ENCODE measurements around the gene SYNDIG1.

Gene SYNDIG1

GRCh38 chr20:24438331-24438730 is 31.1 kb upstream of the SYNDIG1 start:
- no peak for TF ChIP-seq JUND (IDR thresholded peaks at IDR 0.05; ENCODE audit: low read depth)
- no peak for DNase-seq (ENCODE audit: low read depth in 1 of 2, low spot score in 1 of 2)
- in situ Hi-C loops (cut with HindIII; ENCODE audit: low pct_unique_long_range_greater_than_20kb, low sequenced_read_pairs): no loop called here

DNA sequence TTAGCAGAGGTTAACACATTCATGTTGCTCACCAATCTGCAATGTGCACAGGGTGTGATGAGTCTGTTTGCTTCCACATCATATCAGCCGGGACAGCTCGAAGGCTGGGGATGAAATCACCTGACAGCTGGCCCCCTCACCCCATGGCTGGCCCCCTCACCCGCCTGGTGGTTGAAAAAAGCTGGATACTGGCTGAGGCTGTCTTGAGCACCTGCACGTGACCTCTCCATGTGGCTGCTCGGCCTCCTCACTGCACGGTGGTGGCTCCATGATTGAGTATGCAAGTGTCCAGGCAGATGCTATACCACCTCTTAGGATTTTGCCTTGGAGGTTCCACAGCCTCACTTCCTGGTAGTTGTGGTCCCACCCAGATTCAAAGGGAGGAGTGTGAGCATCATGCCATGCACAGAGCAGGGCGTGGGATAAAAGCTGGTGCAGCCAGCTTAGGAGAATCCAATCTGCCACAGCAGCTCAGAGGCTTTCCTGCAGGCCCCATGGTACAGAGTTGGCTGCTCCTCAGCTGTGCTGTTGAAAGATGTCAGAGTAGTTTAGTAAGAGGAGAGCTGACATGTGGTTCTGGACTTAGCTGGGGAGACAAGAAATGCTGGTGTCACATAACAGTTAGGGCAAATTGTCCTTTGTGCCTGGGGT is 29.6 kb upstream of the SYNDIG1 start:
- no peak for TF ChIP-seq JUND (IDR thresholded peaks at IDR 0.05; ENCODE audit: low read depth)
- in situ Hi-C loops (cut with HindIII; ENCODE audit: low pct_unique_long_range_greater_than_20kb, low sequenced_read_pairs): no loop called here
- DNase-seq (ENCODE audit: low read depth in 1 of 2, low spot score in 1 of 2): no peak

GRCh38 chr20:24441661-24442060 is 27.8 kb upstream of the SYNDIG1 start:
- in situ Hi-C loops (cut with HindIII; ENCODE audit: low pct_unique_long_range_greater_than_20kb, low sequenced_read_pairs): no loop called here
- TF ChIP-seq JUND (IDR thresholded peaks at IDR 0.05; ENCODE audit: low read depth): no peak
- DNase-seq (ENCODE audit: low read depth in 1 of 2, low spot score in 1 of 2): no peak

- in situ Hi-C loops (cut with HindIII; ENCODE audit: low pct_unique_long_range_greater_than_20kb, low sequenced_read_pairs): no loop called here
- no peak for TF ChIP-seq JUND (IDR thresholded peaks at IDR 0.05; ENCODE audit: low read depth)
- DNase-seq (ENCODE audit: low read depth in 1 of 2, low spot score in 1 of 2): no peak
Observed at GRCh38 chr20:24442909-24443308, 26.5 kb upstream of the SYNDIG1 start.

GRCh38 chr20:24443436-24443835 is 26.0 kb upstream of the SYNDIG1 start:
- TF ChIP-seq JUND (IDR thresholded peaks at IDR 0.05; ENCODE audit: low read depth): no peak
- DNase-seq (ENCODE audit: low read depth in 1 of 2, low spot score in 1 of 2): no peak
- in situ Hi-C loops (cut with HindIII; ENCODE audit: low pct_unique_long_range_greater_than_20kb, low sequenced_read_pairs): no loop called here

DNA sequence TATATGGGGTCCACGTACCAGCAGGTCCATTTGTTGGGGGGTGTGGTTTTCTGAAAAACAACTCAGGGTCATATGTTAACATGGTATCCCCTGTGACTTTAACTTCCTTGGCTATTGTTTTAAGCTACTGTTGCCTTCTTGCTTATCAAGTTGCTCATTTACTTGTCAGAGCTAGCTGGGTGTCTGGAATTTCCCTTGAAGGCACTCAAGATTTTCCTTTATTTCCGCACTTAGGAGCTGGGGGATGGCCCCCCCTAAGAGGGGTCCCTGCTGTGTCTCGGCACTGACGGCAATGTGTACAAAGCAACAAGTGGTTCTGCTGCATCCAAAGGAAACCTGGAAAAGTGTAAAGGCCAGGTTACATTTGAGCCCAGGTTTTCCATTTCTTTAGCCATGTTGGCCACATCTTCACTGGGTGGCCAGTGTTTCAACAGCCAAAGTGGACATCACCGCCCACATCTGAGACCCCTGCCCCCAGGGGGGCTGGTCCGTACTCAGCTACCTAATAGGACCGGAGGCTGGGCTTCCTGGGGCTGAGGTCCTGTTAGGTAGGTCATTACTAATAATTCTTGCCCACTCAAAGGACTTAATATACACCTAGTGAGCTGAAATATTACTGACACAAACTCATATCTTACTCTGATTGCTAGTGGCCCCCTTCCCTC is 24.8 kb upstream of the SYNDIG1 start:
- in situ Hi-C loops (cut with HindIII; ENCODE audit: low pct_unique_long_range_greater_than_20kb, low sequenced_read_pairs): no loop called here
- no peak for DNase-seq (ENCODE audit: low read depth in 1 of 2, low spot score in 1 of 2)
- TF ChIP-seq JUND (IDR thresholded peaks at IDR 0.05; ENCODE audit: low read depth): no peak

DNA sequence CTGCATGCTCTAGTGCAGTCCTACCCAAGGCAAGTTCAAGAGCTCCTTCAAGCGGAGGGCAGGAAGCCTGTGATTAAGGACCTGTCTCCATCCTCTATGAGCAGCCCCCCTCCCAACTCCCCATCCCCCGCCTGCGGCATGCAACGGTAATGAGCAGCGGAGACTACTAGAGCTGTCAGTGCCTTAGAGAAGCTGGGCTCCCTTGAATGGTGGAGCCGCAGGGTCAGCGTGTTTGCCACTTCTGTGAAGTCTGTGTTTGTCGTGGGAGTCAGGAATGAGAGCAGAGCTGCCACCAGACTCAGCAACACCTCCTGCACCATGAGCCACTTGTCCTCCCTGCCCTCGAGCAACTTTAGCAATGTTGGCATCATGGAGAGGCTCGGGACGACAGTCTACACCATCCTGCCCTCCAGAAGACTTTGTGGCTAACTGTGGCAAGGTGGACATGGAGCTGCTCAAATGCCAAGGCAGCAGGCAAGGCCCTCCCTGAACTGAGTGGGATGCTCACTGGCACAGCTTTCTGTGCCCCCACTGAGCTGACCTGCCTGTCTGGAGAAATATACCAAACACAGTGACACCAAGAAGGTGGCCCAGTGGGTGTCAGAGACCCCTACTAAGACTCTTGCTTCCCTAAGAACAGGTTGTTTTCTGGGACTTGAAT is 23.8 kb upstream of the SYNDIG1 start:
- in situ Hi-C loops (cut with HindIII; ENCODE audit: low pct_unique_long_range_greater_than_20kb, low sequenced_read_pairs): no loop called here
- TF ChIP-seq JUND (IDR thresholded peaks at IDR 0.05; ENCODE audit: low read depth): no peak
- DNase-seq (ENCODE audit: low read depth in 1 of 2, low spot score in 1 of 2): no peak

DNA sequence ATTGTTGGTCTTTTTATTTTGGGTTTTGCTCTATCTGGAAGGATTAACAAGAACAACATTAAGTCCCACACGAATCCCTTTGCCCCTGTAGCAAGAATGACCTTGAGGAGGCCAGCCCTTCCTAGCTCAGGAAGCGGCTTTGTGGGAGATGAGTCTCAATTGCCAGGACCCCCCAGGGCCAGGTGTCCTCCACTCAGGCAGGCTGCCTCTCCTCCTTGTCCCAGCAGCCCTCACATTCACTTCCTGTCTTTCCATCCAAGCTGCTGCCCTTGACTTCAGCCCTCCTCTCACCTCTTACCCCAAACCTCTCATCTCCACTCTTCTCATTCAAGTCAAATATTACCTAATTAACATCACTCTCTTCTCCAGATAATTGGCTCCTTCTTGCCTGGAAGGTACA is 22.6 kb upstream of the SYNDIG1 start:
- no peak for DNase-seq (ENCODE audit: low read depth in 1 of 2, low spot score in 1 of 2)
- in situ Hi-C loops (cut with HindIII; ENCODE audit: low pct_unique_long_range_greater_than_20kb, low sequenced_read_pairs): no loop called here
- TF ChIP-seq JUND (IDR thresholded peaks at IDR 0.05; ENCODE audit: low read depth): no peak

- DNase-seq (ENCODE audit: low read depth in 1 of 2, low spot score in 1 of 2): no peak
- in situ Hi-C loops (cut with HindIII; ENCODE audit: low pct_unique_long_range_greater_than_20kb, low sequenced_read_pairs): no loop called here
- TF ChIP-seq JUND (IDR thresholded peaks at IDR 0.05; ENCODE audit: low read depth): no peak
Observed at GRCh38 chr20:24448170-24448569, 21.3 kb upstream of the SYNDIG1 start.

DNA sequence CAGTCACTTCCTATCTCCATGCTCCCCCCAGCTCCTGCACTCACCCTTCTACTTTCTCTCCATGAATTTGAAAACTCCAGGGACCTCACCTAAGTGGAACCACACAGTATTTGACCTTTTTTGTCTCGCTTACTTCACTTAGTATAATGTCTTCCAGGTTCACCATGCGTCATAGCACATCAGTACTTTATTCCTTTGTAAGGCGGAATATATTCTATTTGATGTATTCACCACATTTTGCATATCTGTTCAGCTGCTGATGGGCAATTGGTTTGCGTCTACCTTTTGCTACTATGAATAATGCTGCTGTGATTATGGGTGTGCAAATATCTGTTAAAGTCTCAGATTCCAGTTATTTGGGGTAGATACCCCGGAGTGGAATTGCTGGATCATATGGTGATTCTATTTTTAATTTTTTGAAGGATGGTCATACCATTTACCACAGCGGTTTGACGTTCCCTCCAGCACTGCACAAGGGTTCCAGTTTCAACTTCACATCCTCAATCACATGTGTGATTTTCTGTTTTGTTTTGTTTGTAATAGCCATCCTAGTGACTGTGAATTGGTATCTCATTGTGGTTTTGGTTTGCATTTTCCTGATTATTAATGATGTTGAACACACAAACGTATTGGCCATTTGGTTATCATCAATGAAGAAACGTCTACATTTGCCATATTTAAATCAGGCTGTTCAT is 20.3 kb upstream of the SYNDIG1 start:
- in situ Hi-C loops (cut with HindIII; ENCODE audit: low pct_unique_long_range_greater_than_20kb, low sequenced_read_pairs): no loop called here
- no peak for DNase-seq (ENCODE audit: low read depth in 1 of 2, low spot score in 1 of 2)
- TF ChIP-seq JUND (IDR thresholded peaks at IDR 0.05; ENCODE audit: low read depth): no peak

DNA sequence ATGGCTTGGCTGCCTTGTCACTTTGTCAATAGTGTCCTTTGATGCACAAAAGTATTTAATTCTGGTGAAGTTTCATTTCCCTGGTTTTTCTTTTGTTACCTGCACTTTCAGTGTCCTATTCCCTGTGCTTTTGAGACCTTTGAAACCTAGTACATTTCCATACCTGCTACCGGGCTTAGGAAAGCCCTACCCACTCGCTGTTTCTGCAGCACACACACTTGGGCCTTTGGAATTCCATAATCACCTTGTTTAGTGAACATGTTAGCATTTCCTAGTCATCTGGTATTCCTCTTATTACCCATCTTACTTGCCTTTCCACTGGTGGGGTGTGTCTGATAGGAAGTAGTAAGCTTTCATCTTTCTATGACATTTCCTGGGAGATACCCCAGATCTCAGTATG is 19.3 kb upstream of the SYNDIG1 start:
- in situ Hi-C loops (cut with HindIII; ENCODE audit: low pct_unique_long_range_greater_than_20kb, low sequenced_read_pairs): no loop called here
- TF ChIP-seq JUND (IDR thresholded peaks at IDR 0.05; ENCODE audit: low read depth): no peak

DNA sequence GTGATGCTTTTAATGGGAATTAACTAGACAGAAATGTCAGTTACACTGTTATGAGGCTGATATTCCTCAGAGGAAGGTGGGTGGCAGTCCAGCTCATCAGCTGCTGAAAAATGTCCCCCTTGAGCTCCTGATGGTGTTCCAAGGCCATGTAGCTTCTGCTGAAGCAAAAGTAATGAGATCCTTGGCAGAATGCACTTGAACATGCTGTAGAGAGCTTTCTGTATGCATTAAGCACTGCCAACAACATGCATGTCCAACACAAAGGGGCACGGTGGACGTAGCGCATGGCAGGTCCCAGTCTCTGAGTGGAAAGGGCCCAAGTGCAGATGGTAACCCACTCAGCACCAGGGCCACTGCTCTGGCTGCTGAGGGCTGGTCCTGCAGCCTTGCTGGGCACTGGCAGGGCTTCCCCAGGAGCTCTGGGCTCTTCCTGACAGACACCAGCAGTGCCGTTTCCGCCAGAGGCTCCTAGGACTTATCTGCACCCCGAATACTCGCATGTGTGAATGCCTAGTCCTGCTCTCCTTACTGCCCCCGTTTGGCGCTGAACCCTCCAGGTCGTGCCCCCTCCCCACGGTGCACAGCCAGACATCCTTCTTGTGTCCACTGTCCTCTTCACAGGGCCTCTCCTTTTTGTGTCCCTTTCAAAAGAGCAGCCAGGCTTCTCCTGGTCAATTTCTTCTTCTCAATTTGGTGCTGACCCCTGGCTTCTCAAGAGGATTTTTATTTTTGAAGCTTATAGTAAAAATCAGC is 18.6 kb upstream of the SYNDIG1 start:
- TF ChIP-seq JUND (IDR thresholded peaks at IDR 0.05; ENCODE audit: low read depth): no peak
- in situ Hi-C loops (cut with HindIII; ENCODE audit: low pct_unique_long_range_greater_than_20kb, low sequenced_read_pairs): no loop called here
- DNase-seq (ENCODE audit: low read depth in 1 of 2, low spot score in 1 of 2): no peak

More for the DNA sequence above, 19.3 kb upstream of the SYNDIG1 start:
- no peak for DNase-seq (ENCODE audit: low read depth in 1 of 2, low spot score in 1 of 2)

Measured in T47D (cell line).